HTR-8/SVneo (cell line): Measurements from ENCODE around the gene PKP1.
A peak's percentile ranks its signal among the peaks of the same experiment; 100 is the strongest.

ENCODE experiments used
- DNase-seq: peaks from one replicate; pipeline ENCODE4 v3.0.0; 2011; ENCODE audit warnings: low spot score, mixed read lengths; ENCODE audit not compliant: insufficient read length
- FAIRE-seq: peaks from 2 replicates; lab custom pipeline; 2011; peaks lifted over from hg19 to GRCh38; lab: Jason Lieb, UNC

Gene PKP1

DNA sequence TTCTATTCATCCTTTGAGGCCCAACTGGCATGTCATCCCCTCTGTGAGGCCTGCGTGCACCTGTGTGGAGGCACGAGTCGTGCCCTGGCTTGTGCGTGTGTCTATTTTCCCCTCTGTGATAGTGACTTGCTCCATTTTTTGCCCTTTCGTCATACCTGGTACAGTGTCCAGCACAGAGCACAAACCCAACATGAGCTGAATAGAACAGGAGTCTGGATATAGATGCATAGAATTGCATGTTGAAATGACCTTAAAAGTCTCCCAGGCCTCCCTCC, 61.7 kb downstream of the PKP1 start:
- DNase-seq (no peak), FAIRE-seq (no peak)

GRCh38 chr1:201346337-201346939, 63.1 kb downstream of the PKP1 start:
- FAIRE-seq (no peak), DNase-seq (peak; percentile 75)

DNA sequence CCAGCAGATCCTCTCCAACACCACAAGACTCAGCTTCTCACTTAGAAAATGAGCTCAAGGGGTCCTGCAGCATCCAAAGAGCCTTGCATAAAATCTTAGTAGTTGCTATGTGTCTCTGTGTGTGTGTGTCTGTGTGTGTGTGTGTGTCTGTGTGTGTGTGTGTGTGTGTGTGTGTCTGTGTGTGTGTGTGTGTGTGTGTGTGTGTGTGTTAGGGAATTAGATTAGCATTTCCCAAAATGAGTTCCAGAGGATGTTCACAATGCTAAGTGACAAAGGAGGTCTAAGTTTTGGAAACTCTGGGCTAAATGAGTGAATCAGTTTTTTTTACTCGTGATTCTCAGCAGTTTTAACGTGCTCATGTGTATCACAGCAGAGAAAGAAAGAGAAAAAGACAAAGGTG, 63.7 kb downstream of the PKP1 start:
- FAIRE-seq (no peak), DNase-seq (no peak)

DNA sequence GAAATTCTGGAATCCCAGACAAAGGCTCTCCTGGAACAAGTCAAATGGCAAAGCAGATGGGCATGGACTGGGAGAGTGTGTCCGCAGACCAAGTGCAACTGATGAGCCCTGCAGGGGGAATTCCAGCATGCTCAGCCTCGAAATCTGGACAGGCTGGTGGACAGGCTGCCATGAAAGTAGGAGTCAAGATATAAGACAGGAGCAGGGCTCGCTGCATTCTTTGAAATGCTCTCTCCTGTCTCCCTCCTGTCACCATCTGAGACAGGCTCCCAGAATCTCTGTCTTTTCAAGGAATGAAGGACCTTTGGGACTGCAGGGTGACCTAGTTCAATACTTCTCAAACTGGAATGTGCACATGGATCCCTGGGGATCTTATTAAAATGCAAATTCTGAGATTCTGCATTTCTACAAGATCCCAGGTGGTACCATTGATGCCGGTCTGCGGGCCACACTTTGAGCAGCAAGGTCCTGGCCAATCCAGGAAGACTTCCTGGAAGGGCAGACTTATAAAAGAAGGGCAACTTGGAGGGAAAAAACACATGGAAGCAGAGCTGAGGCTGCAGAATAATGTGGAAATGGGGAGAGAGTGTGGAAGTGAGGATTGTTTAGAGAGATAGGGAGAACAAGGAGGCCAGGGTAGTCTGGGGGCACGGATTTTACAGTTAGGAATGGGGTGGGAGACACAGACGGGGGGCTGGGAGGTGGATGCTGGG, 64.3 kb downstream of the PKP1 start:
- no peak for DNase-seq
- FAIRE-seq = no peak

DNA sequence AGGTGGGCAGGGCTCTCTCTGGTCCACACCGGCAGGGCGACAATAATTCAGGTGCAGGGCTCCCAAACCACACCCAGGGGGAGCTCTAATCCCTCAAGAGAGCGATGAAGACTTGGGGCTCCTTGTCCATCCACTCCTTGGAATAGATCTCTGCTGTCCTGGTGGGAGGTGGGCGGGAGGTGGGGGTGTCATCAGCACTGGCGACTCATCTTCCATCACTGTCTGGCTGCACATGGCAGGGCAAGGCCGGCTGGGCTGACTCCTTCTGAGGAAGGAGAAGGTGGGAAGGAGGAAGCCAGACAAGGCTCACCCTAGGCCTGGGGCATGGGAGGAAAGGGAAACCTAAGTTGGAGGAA, 64.9 kb downstream of the PKP1 start:
- peak; percentile 85 for DNase-seq
- no peak for FAIRE-seq

GRCh38 chr1:201349092-201349491, 65.8 kb downstream of the PKP1 start:
- FAIRE-seq (no peak), DNase-seq (no peak)

DNA sequence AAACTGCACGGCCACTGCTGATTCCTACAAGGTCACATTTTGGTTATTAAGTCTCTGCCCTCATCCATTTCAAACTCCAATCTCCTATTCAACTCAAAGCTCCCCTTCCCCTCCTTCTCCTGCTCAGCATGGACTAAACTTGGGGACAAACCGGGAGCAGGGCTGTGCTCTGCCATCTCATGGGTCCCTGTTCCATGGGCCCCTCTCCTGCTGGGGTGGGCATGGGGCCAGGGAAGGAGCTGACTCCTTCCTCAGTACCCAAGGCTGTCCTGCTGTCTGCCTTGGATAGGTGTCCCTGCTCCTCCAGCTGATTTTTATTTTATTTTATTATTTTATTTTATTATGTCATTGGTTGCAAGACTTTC, 67.0 kb downstream of the PKP1 start:
- DNase-seq (no peak), FAIRE-seq (no peak)

- FAIRE-seq (no peak), DNase-seq (no peak)
Measured at GRCh38 chr1:201350884-201351283, 67.6 kb downstream of the PKP1 start.

- DNase-seq (no peak), FAIRE-seq (no peak)
Measured at GRCh38 chr1:201351617-201352016, 68.3 kb downstream of the PKP1 start.

DNA sequence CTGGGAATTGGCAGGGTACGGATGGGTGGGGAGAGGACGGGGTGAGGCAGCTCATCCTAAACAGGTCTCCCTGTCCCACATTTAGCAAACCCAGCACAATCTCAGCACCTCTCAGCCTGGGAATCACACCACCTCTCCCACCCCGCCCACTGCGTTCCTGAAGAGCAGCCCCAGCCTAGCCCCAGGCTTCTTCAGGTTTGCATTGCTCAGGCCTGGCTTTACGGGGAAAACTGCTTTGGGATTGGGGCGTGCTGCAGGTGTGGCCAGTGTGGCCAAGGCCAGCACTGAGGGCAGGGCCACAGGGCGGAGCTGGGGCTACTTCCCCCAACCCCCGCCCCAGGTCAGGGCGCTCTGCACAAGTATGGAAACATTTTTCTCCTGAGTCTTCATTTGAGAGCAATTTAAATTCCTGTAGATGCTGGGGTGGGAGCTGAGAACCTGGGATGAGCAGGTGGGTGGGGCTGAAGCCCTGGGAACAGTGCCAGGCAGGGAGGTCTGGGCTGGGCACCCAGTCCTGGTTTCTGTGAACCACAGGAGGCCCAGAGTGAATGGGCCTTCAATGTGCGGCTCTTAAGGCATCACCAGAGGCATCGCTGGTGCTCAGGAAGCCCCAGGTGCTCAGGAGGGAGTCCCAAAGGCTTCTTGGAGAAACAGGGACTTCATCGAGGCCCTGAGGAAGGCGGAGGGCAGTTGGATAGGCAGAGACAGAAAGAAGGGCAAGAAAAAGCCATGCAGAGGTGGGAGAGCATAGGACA, 70.1 kb downstream of the PKP1 start:
- FAIRE-seq = no peak
- no peak for DNase-seq

DNA sequence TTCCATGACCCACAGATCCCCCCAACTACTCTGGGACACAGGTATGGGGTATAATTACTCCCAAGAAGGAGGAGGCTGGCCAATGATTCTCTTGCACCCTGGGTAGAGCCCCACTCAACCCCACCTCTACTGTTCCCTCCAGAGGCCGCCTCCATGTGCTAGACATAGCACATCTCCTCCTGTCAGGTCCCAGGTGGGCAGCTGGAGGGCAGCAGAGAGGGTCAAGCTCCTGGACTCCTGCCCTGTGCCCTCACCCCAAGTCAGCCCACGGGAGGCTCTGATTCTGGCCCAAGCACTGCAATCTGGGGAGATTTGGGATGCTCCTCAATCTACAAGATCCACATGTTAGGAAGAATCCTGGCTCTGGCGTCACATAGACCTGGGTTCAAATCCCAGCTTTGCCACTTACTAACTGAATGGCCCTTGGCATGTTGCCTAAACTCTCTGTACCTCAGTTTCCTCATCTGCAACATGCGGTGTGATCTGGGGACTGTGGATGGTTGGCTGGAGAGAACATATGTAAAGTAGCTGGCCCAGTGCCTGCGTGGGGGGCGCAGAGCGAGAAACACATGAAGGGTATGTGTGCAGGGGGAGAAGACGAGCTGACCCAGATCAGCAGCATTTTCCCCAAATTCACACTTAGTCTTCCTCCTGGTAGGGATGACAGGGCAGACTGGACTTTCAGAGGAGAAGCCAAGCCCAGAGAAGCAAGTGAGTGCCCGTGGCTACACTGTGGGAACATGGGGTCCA, 71.0 kb downstream of the PKP1 start:
- FAIRE-seq (no peak), DNase-seq (no peak)

DNA sequence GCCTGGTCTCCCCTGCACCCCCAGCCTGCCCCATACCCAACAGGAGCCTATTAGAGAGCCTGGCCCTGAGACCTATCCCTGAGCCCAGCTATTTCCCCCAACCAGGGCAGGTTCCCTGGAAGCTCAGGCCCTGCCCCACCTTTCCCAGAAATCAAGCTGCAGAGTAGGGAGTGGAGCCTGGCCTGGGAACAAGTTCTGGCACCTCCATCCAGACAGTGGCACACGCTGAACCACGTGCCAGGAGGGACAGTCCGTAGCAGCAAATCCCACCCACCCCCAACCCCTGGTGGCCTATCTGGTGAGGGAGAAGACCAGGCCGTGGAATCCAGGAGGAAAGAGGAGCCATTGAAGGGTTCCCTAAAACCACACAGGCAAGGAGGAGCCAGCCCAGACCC, 71.6 kb downstream of the PKP1 start:
- FAIRE-seq (no peak), DNase-seq (no peak)

DNA sequence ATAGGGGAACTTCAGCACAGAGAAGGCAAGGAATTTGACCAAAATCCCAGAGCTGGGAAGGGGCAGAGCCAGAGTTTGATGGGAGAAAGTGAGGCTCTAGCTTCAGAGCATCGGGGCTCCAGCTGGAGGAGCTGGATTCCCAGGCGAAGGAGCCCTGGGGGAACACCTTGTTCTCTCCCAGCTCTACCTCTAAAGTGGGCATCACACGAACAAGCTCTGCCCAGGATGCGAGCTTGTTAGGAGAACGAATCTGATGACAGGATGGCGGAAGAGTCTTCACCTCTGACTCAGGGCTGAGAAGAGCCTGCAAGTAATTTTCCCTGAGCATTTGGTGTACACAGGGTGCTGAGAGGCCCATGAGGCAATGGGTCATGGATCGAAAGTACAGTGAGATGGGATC, 72.2 kb downstream of the PKP1 start:
- FAIRE-seq (no peak), DNase-seq (no peak)

DNA sequence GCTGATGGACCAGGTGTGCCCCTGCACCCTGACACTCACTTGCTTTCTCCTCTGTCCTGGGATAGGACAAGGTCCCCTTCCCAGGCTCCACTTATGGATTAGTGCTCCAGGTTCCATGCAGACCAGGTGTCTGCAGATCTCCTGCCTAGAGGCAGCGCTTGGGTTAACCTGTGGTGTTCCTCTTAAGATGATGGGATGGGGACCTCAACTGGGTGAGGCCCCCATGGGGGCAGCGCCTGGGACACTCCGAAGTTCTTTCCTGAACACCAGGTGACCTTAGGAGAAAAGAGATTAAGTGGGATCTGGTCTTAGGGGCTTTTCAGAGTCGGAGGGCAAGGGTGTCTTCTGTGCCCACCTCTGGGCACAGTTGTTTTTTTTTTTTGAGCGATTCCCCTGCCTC, 72.9 kb downstream of the PKP1 start:
- DNase-seq = no peak
- no peak for FAIRE-seq

DNA sequence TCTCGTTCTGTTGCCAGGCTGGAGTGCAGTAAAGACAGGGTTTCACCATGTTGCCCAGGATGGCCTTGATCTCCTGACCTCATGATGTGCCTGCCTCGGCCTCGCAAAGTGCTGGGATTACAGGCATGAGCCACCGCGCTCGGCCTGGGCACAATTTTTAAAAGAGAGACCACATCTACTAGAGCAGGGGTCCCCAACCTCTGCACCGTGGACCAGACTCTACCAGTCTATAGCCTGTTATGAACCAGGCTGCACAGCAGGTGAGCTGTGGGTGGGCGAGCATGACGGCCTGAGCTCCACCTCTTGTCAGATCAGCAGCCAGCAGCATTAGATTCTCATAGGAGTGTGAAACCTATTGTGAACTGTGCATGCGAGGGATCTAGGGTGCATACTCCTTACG, 73.4 kb downstream of the PKP1 start:
- no peak for FAIRE-seq

DNA sequence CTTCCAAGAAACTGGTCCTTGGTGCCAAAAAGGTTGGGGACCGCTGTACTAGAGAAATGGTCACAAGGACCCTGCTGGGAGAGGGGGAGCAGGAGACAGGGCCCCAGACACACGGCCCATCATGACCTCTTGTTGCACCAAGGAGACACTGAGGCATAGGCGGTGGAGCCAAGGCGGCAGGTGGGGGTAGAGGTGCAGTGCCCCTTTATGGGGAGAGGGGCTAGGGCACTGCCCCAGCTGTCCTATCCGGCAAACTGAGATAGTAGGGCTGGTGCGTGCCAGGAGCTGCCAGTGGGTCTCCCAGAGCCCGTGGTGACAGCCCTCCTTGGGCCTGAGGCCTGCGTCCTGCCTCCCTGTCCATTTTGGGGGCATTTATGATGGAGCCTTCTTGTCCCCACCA, 73.9 kb downstream of the PKP1 start:
- DNase-seq = no peak
- FAIRE-seq = no peak

More for the DNA sequence above, 73.4 kb downstream of the PKP1 start:
- DNase-seq = no peak

- FAIRE-seq = no peak
- DNase-seq = no peak
Measured at GRCh38 chr1:201357636-201358348, 74.5 kb downstream of the PKP1 start.

DNA sequence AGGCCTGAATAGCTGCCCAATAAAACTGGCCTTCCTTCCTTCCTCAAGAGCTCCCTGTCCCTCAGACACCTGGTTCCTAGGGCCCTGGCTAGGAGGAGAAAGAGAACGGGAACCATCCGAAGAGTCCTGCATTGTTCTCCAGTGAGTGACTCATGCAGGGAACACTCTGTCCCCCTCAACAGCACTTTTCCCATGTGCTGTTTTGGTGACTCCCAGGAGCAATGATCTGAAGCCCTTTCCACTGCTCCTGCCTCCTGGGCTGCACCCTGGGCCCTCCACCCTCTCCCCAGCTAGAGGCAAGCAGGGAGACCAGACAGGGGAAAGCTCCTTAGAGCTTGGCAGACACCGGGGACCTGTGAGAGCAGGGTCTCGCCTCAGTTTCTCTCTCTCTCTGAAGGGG, 75.3 kb downstream of the PKP1 start:
- DNase-seq (no peak), FAIRE-seq (no peak)

DNA sequence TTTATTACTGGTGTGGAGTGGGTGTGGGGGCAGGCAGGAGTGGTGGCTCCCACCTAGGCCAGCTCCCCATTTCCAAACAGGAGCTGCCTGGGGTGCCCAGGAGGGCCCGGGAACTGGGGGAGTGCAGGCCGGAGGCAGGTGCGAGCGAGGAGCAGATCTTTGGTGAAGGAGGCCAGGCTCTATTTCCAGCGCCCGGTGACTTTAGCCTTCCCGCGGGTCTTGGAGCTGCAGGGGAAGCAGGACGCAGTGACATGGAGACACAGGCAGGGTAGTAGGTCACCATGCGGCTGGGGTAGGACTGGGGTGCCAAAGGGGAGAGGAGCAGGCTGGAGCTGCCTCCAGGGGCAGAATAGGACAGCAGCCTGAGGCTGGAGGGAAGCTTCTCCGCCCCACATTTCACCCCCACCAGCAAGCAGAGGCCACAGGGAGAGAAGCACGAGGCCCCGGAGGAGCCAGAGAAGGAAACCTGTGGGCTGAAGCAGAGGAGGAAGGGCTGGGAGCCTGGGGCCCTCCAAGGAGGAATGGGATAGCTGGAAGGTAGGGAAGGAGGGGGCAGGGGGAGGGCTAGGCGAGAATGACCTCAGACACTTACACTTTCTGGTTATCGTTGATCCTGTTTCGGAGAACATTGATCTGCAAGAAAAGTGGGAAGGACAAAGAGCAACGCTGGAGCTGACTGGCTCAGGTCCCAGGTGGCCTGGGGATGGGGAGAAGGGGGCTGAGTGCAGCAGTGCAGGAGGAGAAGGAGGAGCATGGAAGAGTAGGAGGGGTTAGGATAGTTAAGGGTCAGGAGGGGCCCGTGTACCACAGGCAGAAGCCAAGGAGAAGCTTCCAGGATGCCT, 75.9 kb downstream of the PKP1 start:
- FAIRE-seq (no peak), DNase-seq (no peak)

GRCh38 chr1:201359873-201360210, 76.5 kb downstream of the PKP1 start:
- DNase-seq (no peak), FAIRE-seq (no peak)
